Kidney glomerular epithelial cell (primary cell): Measurements from ENCODE around the gene MCIDAS.
A peak's percentile ranks its signal among the peaks of the same experiment; 100 is the strongest.

Experiments
- DNase-seq: peaks from one replicate; lab custom pipeline; 2025; lab: John Stamatoyannopoulos, UW

MCIDAS gene

GRCh38 chr5:55222092-55222984, 4.8 kb downstream of the MCIDAS start:
- DNase-seq: no peak

- no peak for DNase-seq
Measured at GRCh38 chr5:55220433-55221185, 6.5 kb downstream of the MCIDAS start.

DNA sequence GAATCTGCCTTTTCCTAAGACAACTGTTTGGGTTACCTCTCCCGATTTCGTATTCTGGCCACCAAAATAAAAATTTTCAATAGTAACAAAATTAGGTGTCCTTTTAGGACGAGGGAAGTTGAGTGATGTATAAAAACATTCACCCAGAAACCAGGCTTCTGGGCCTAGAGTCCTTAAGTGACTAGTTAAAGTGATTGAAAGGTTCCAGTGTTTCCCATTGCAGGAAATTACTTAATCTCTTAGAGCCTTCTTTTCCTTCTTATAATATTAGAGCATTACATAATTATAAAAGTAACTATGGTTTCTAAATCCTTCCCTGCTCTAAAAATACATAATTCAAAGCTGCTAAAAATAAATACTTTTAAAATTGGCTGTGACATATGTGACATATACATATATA, 7.3 kb downstream of the MCIDAS start:
- no peak for DNase-seq

- no peak for DNase-seq
Measured at GRCh38 chr5:55218967-55219366, 8.1 kb downstream of the MCIDAS start.

DNA sequence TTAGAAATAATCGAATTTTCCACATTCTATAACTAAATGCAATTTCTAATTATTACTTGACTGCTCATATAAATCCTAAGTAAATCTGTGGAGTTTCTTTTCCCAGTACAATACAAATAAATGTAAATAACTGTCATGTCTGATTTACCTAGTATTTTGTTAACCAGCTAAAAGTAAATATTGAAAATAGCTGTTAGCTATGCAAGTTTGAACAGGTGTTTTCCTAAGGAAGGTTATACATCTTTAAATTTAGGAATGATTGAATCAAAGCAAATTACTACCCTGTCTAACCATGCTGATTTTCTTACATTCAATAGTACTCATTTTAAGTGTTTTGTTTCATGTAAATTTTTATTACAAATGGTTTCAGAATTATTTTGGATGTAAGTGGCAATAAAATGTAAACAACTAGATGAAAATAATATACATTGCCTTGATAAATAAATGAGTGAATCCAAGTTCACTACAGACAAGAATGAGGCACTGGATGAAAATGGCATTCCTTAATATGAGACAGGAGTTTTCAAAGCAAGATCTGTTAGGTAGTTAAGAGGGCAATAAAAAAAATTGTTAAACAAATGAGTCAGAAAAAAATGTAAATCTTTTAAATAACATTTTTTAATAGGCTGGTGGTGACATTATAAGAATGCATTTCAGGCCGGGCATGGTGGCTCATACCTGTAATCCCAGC, 15.8 kb downstream of the MCIDAS start:
- no peak for DNase-seq

- no peak for DNase-seq
Measured at GRCh38 chr5:55205001-55205400, 22.1 kb downstream of the MCIDAS start.

GRCh38 chr5:55191165-55191564, 36.0 kb downstream of the MCIDAS start:
- DNase-seq: no peak

DNA sequence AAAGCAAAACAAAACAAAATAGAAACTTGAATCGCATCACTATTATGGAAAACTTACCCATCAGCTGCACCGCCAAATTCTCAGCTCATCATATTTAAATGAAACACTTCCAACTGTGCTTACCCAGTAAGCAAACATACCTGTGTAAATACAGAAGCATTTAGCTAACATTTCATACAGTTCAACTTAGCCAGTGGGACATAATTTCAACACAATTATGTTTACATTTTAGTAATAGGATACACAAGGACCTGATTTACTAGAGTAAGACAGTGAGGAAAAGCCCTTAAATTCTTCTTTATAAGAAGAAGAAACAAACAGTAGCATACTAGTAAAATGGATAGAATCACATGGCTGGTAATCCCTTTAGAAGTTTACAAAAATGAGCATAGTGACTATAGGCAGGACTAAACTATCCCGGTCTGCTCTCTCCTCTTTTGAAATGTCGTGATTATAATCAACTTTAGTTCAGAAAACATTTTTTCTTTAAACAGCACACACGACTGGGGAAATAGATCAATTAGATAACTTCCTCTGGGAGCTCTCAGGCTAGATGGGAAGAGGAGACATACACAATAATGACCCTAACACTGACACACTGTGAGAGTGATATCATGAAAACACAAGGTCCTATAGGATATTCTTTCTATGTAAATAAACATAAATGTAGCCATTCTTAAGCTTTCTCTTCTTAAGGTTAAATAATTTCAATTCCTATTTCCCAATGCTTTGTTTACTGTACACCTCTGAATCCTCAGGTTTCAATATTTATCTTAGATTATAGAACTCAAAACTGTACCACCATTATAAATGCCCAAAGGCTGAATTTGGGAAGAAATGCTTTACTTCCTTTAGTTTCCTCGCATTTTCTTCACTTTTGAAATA, 38.2 kb downstream of the MCIDAS start:
- DNase-seq: no peak

DNA sequence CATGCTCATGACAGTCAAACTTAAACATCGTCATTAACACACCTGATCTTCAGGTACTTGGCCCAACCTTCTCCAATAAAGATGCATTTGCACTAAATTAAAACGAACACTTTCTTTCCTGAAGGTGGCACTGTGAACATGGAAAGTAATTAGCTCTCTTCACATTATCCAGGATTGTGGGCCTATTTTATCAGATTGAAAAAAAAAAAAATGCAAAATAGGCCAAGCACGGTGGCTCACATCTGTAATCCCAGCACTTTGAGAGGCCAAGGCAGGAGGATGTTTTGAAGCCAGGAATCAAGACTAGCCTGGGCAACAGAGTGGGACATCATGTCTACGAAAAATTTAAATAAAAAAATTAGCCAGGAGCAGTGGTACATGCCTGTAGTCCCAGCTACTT, 39.7 kb downstream of the MCIDAS start:
- DNase-seq: peak; percentile 5

DNA sequence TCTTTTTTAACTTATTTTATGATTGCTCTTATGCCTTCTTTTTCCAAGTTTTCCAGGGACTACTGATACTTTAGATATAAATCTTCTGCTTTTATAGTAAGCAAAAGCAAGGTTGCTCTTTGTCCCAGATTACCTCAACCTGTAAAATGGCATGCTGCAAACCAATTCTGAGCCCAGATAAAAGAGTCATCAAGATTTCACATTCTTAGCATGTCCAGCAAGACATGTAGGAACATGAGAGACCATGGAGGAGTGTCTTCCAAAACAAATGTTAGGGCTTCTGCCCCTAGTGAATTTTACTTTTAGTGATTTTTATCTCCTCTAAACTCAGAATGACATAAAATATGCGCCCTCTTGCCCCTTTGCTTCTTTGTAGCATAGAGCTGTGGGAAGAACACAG, 47.1 kb downstream of the MCIDAS start:
- no peak for DNase-seq

DNA sequence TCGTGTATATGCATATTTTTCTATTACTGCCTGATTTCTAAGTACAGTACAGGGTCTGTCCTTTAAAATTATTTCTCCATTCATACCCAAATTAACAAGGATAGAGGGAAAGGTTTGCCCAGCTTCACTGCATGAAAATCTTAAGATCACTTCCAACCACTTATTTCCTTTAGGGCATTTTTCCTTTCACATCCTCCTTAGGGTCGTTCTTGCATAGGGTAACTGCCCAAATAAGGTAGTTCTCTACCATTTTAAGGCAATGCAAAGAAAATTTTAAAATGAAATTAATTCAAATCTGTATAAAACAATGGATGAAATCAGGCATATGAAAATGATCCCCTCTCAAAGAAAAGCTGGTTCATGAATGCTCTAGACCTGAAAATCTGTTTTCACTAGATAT, 50.0 kb downstream of the MCIDAS start:
- no peak for DNase-seq

- DNase-seq: no peak
Measured at GRCh38 chr5:55176176-55176818, 50.8 kb downstream of the MCIDAS start.

DNA sequence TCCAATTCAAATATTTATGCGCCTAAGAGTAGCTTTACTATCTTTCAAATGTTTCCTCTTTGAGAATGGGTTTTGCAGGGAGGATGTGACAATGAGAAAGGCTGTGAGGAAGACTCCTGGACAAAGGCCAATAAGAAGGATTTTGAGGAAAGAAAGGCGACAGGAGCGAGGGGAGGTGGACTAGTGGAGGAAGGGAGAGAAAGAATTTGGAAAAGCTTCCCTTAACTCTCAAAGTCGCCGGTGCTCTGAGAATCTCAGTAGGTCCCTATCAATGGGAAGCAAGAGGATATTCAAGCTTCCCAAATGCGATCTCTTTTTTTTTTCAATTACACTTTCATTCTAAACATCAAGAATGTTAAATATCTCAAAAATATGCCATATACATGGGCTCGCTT, 51.3 kb downstream of the MCIDAS start:
- DNase-seq: no peak

DNA sequence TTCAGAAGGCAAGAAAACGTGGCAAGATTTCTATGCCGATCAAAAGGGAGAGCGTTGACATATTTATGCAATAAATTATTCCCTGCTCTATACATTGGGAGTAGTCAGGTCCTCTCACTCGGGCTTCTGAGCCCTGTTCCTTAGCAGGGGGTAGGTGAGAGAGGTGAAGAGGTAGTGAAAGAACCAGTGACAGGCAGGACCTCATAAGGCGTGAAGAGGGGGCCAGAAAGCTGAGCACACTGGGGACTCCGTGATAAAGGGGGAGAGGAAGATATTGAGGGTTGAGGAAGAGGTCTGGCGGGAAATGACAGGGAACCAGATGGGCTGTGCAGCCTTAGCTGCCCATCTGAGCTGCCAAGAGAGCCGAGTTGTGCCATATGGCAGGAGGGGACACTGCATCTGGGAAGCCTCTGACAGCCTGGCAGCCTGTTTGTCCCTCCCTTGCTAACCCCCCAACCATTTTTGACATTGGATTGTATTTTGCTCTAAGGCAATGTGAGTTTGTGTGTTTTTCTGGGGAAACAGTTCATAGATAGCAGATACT, 53.4 kb downstream of the MCIDAS start:
- DNase-seq: no peak

- peak; percentile 50 for DNase-seq
Measured at GRCh38 chr5:55172937-55173686, 54.0 kb downstream of the MCIDAS start, which contains the start of gene CDC20B. Gene CDC20B (minus strand): TSS chr5:55173177. CDS start chr5:55173000, 177 bp downstream.

GRCh38 chr5:55172051-55172899, 54.8 kb downstream of the MCIDAS start:
- DNase-seq: peak; percentile 80

- DNase-seq: no peak
Measured at GRCh38 chr5:55171471-55171870, 55.6 kb downstream of the MCIDAS start.
